ENCODE results near the gene PAFAH1B1.

Gene PAFAH1B1

GRCh38 chr17:2706911-2707510 lies 113.6 kb downstream of the PAFAH1B1 start:
- DNase-seq (ENCODE audit: low spot score): no peak
- TF ChIP-seq, protein P1, sequence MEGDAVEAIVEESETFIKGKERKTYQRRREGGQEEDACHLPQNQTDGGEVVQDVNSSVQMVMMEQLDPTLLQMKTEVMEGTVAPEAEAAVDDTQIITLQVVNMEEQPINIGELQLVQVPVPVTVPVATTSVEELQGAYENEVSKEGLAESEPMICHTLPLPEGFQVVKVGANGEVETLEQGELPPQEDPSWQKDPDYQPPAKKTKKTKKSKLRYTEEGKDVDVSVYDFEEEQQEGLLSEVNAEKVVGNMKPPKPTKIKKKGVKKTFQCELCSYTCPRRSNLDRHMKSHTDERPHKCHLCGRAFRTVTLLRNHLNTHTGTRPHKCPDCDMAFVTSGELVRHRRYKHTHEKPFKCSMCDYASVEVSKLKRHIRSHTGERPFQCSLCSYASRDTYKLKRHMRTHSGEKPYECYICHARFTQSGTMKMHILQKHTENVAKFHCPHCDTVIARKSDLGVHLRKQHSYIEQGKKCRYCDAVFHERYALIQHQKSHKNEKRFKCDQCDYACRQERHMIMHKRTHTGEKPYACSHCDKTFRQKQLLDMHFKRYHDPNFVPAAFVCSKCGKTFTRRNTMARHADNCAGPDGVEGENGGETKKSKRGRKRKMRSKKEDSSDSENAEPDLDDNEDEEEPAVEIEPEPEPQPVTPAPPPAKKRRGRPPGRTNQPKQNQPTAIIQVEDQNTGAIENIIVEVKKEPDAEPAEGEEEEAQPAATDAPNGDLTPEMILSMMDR (IDR thresholded peaks at IDR 0.05; ENCODE audit: borderline replicate concordance, control extremely low read depth, extremely low read depth, insufficient read depth, missing control alignments): no peak
- in situ Hi-C loops (cut with MboI; ENCODE audit: low sequenced_read_pairs, unreplicated experiment): no loop called here

DNA sequence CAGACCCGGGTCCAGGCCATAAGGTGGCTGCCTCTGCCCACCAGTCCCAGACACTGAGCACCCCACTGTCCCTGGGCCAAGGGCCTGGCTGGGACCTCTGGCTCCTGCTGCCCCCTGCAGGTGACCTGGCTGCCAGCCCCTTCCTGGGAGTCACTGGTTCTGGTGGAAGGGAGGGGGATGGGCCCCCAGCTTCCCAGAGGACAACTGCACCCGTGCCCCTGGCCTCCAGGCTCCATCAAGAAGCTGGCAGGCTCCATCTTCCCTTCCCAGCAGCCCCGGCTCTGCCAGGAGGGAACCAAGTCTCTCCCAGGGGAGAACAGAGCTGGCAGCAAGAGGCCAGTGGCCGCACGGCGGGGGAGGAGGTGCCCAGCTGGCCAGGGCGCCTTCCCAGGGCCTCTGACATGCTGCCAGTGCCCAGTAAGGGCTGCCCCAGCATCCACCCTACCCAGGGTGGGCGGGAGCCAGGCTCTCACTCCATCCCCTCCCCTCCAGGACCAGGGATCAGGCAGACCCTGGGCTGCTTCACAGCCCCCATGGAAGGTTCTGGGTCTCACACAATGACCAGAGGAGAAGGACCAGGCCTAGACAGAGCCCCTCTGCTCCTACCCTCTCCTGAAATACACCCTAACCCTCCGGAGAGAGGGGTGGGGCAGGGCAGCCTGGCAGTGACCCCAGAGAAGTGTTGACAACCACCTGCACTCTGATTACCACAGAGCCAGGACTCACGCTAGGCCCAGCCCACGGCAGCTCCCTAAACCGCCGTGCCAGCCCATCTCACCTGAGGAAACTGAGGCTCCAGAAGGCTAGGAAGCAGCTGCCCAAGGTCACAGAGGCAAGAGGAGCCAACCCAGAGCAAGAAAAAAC lies 114.5 kb downstream of the PAFAH1B1 start:
- in situ Hi-C loops (cut with MboI; ENCODE audit: low sequenced_read_pairs, unreplicated experiment): no loop called here
- TF ChIP-seq, protein P1 (IDR thresholded peaks at IDR 0.05; ENCODE audit: borderline replicate concordance, control extremely low read depth, extremely low read depth, insufficient read depth, missing control alignments): peak; percentile 55
- no peak for DNase-seq (ENCODE audit: low spot score)

DNA sequence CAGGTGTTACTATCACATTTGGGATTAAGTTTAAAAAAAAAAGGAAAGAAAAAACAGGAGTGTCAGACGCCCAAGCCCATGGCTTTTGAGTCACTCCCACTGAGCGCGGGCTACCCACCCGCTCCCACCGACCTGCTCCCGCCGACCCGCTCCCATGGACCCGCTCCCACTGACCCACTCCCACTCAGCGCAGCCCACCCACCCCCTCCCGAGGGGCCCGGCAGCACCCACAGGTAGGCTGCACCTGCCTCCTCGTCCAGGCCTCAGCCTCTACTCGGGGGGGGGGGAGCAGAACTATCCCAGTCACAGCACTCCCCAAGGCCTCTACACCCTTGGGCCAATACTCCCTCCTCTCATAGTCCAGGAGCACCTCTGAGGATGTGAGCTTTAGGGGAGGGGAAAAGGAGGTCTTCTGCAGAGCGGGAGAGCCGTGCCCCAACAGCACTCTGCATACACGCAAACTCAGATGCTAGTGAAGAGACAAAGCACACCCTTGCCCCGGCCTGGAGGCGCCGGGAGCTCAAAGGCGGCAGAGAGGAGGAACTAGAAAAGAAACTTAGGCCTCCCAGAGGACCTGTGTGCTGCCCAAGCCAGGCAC lies 115.2 kb downstream of the PAFAH1B1 start:
- DNase-seq (ENCODE audit: low spot score): no peak
- TF ChIP-seq, protein P1 (IDR thresholded peaks at IDR 0.05; ENCODE audit: borderline replicate concordance, control extremely low read depth, extremely low read depth, insufficient read depth, missing control alignments): no peak
- in situ Hi-C loops (cut with MboI; ENCODE audit: low sequenced_read_pairs, unreplicated experiment): no loop called here

DNA sequence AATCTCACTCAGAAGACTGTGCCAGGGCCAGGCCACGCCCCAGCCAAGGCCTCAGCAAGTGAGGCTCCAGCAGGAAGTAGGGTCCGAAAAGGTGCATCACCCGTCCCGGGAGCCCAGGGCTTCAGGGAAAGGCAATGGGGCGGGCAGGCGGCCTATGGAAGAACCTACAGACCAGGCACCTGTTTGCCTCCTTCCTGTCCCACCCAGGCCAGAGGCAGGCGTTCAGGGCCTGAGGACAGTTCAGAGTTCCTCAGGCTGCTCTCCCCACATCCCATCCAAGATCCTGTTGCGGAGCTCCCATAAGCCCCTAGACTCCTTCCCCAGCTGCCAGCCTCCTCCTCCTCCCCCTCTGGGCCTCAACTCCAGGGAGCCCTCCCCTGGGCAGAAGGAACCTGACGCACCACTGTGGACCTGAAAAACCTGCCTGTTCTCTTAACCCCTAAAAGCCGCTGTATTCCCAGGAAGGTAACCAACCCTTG lies 115.8 kb downstream of the PAFAH1B1 start:
- peak; percentile 70 for DNase-seq (ENCODE audit: low spot score)
- in situ Hi-C loops (cut with MboI; ENCODE audit: low sequenced_read_pairs, unreplicated experiment): no loop called here
- TF ChIP-seq, protein P1 (IDR thresholded peaks at IDR 0.05; ENCODE audit: borderline replicate concordance, control extremely low read depth, extremely low read depth, insufficient read depth, missing control alignments): no peak

GRCh38 chr17:2710071-2710802 lies 116.8 kb downstream of the PAFAH1B1 start:
- in situ Hi-C loops (cut with MboI; ENCODE audit: low sequenced_read_pairs, unreplicated experiment): no loop called here
- no peak for DNase-seq (ENCODE audit: low spot score)
- TF ChIP-seq, protein P1 (IDR thresholded peaks at IDR 0.05; ENCODE audit: borderline replicate concordance, control extremely low read depth, extremely low read depth, insufficient read depth, missing control alignments): no peak
